Measurements from ENCODE around the gene TTC7B.

The TTC7B gene

DNA sequence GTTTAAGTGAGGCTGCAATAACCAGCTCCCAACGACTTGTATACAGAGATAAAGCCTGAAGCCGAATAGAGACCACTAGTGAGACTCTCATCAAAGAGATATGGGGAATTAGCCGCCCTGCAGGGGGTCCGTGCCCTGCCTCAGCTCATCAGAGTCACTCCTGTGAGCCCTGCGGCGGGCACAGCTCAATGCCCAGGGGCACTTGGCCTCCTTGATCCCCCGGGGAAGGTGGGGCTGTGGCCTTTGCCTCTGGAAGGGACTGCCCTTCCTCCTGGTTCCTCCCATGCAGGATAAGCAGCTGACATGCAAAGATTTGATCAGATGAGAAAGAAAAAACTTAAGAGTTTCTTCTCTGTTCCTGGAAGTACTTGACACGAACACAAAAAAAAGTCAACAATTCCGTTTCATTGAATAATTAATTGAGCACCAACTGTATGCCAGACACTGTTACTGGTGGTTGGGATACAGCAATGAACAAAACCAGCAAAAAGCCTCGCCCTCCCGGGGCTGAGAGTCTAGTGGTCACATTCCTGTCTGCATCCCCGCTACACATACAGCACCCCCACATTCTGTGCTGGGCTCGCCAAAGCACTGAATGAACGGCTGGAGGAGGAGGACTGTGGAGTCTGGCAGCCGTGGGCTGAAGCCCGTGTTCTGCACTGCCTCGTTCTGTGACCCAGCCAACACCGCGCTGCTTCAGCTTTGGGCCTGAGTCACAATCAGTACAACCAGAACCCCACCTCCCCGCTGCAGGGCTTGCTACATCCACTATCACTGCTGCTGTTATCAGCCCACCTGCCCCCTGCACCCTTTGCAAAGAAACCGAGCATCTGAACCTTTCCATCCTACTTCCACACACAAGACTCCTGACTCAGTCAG lies 10.3 kb downstream of the TTC7B start:
- DNase-seq (ENCODE audit: low spot score), result no peak

DNA sequence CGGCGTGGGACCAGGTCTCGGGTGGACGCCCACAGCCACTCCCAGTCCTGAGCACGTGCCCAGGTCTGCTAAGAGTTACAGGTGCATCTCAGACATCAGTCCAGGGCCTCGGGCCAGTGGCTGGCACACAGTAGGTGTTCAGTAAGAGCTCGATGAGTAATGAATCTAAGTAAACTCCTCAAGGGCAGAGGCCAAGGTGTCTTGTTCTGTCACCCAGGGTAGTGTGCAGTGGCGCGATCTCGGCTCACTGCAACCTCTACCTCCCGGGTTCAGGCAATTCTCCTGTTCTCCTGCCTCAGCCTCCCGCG lies 11.2 kb downstream of the TTC7B start:
- no peak for DNase-seq (ENCODE audit: low spot score)

DNA sequence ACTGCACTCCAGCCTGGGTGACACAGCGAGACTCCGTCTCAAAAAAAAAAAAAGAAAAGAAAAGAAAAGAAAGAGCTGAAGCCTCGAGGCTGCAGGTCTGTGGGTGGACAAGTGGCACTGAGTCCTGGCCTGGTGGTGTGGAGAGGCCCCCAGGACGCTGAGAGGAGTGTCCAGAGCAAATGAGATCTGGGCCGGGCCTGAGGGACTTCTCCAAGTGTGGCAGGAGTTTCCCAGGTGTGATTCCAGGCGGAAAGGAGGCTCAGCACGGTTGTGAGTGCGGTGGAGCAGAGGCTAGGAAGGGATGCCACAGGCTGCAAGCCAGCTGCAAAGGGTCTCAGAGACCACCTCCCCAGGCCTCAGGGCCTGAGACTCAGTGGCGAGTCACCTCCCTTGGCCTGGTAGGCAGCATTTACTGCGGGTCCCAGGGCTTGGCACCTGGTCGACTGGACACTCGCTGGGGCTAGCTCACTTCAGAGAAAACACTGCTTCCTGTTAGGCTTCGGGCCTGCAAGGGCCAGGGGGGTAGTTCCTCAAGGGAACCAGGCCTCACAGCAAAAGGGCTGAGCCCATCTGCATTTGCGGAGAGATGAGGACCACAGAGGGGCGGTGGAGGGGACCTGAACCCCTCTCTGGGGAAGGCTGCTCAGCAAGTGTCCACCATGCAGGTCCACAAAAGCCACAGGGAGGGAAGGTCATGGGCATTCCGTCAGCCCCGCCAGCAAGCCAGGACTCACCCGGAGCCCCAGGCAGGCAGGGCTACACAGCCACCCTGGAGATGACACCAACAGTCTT lies 11.7 kb downstream of the TTC7B start:
- no peak for DNase-seq (ENCODE audit: low spot score)

DNA sequence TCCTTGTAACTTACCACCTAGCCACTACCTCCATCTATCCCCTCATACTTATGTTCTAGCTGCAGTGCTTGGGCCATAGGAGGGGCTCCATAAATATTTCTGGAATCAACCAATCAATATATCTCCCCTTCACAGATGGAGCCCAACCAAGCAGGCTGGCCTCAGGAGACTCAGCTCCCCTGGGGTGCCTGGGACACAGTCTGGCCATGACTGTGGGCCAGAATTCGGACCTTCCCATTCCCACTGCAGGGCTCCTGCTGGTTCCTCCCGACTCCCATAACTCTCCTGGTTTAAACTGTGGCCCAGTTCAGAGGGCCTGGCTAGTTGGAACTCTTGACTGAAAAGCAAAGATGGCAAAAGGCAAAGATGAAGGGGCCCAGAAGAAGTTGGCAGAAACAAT lies 13.0 kb downstream of the TTC7B start:
- DNase-seq (ENCODE audit: low spot score), result no peak

DNA sequence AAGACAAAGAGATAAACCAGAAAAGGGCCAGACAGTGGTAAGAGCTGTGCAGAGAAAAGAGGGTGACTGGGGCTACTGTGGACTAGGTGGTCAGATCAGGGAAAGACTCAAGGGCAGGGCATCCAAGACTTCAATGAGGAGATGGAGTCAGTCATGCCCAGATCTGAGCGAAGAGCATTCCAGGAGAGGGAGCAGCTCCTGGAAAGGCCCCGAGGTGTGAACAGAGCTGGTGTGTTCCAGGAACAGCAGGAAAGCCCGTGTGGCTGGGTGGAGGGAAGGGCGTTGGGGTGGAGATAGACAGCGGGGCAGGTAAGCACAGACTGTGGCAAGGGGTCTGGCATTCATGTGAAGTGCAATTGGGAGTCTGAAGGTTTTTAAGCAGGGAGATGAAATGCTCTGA lies 16.8 kb downstream of the TTC7B start:
- no peak for DNase-seq (ENCODE audit: low spot score)

DNA sequence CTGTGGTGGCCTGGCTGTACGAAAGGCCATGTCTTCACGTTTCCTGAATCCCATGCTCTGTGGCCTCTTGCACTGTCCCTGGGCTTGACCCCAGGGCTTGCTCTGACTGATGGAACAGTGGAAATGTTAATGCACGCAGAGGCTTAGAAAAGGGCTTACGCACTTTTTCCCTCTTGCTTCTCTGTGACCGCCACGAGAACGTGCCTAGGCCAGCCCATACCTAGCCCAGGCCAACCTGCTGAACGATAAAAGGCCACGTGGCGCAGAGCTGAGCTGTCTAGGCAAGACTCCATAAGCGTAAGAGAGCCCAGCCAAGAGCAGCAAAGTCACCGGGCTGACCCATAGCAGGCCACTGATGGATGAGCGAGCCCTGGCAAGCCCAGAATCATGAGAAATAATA lies 18.3 kb downstream of the TTC7B start:
- no peak for DNase-seq (ENCODE audit: low spot score)

DNA sequence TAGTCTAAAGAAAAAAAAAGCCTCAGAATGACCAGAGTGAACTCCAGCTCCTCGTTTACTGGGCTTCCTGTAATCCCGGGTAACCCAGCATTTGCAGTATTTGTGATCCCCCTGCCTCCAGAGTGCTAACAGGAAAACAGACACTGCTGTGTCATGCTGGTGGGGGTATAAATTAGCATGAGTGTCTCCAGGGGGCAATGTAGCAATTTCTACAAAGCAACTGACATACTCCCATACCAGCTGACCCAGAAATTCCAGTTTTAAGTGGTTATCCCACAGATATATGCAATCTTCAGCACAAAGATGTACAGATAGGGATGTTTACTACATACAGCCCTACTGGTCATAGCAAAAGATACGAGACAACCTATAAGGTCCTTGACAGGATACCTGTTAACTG lies 18.8 kb downstream of the TTC7B start:
- DNase-seq (ENCODE audit: low spot score), result peak; percentile 60

DNA sequence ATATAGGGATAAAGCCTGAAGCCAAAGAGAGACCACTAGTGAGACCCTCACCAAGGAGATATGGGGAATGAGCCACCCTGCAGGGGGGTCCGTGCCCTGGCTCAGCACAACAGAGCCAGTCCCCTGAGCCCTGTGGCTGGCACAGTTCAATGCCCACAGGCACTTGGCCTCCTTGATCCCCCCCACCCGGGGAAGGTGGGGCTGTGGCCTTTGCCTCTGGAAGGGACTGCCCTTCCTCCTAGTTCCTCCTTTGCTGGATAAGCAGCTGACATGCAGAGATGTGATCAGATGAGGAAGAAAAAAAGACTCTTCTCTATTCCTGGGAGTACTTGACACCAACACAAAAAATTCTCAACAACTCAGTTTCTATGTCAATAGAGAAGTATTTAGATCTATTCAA lies 19.9 kb downstream of the TTC7B start:
- DNase-seq (ENCODE audit: low spot score), result no peak

DNA sequence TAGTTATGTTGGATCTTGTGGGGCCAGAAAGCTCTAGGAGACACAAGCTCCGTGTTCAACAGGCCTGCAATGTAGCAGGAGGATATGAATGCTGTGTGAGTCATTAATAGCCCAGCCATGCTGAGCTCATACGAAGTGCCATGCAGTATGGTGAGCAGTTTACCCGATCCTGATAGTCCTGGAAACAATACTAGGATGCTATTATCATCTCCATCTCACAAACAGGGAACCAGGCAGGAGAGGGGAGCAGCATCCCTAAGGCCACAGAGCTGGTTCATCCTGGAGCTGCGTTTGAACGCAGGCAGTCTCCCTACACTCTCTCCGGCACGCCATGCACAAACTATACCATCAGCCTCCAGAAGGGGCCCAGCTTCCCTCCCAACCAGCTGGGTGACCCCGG lies 20.5 kb downstream of the TTC7B start:
- DNase-seq (ENCODE audit: low spot score), result peak; percentile 99

DNA sequence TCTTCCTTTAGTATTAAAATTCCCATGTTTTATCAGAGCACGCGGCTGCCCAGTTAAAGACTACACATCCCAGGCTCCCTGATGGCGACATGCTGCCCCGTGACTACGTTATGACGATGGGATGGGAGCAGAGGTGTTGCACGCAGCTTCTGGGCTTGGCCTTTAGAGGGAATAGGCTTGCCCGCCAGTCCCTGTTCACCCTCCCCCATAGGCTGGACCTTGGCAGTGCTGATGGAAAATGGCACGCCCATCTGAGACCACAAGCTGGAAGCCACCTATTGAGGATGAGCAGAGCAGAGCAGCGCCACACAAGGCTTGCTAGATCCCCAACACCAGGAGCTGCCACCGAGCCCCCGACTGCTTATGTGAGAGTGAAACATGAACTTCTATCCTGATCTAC lies 24.7 kb downstream of the TTC7B start:
- DNase-seq (ENCODE audit: low spot score), result no peak

DNA sequence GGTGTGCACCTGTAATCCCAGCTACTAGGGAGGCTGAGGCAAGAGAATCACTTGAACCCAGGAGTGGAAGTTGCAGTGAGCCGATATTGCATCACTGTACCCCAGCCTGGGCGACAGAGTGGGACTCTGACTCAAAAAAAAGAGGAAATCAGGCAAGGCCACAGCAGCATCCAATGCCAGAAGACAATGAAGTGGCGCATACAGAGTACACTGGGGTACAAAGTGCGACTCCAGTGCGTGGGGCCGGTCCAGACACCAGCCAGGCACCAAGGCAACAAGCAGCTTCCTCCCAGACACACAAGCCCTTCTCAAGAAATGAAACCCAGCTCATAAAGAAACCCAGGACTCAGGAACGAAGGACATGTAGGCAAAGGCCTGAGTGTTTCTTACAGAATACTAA lies 28.2 kb downstream of the TTC7B start:
- no peak for DNase-seq (ENCODE audit: low spot score)

DNA sequence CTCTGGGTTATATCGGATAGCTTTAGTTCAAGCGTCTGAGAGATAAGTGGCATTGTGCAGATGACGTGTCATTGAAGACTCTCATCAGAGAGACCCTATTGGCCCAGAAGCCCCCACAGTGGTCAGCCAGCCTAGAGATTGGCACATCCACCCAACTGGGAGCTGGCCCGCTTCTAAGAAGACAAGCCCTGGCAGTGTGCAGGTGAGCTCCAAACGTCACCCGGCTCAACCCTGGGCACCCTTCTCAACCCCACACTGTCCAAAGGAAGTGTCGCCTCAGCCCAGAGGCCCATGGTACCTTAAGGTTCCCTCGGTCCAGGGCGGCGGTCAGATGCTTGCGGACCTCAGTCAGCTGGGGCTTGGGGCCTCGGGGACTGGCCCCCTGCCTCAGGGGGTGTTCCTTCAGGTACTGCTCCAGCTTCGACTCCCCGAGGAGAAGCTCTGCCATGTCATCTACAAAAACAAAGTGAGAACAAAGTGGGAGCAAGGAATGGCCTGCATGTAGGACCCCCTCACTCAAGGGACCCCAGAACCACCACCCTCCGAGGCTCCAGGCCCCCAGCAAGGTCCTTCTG lies 30.3 kb downstream of the TTC7B start:
- DNase-seq (ENCODE audit: low spot score), result no peak

DNA sequence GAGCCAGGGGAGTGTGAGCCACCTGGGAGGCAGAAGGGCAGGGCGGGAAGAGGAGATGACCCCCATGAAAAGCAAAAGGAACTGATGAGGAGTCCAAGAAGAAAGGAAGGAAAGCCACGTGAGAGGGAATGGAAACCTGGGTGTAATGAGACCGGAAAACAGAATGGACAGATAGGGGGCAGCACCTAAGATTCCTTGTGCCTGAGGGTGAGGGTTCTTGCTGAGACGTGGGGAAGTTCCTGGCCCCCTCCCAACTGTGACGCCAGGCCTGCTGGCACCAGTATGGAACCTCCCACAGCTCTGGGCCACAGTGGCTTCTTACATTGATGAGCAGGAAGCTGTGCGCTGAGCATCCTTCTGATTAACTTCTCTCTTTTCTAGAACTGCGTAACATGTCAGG lies 30.8 kb downstream of the TTC7B start:
- no peak for DNase-seq (ENCODE audit: low spot score)

DNA sequence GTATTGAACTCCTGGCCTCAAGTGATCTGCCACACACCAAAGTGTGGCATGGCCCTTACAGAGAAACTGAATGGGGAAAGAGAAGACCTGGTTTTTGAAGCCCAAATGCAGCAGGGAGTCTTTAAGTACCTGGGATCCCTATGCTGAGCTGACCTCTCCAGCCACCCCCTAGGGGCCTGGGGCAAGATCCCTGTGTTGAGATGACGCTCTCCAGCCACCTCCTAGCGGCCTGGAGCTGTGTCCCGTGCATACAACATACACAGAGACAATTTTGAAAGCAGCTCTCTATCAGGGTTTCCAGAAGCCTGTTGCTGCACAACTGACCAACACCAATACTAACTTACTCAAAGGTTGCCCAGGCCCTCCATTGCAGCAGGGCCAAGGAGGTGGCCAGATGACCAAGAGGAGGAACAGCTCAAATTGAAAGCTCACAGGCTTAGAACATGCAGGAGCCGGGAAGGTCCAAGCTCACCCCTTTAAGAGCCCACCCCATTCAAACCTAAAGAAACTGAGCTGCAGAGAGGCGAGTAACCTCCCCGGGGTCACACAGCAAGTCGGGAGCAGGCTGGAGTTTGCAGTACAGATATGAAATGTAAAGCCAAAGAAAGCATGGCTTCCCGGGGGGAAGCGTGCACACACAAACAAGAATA lies 31.5 kb downstream of the TTC7B start:
- no peak for DNase-seq (ENCODE audit: low spot score)

DNA sequence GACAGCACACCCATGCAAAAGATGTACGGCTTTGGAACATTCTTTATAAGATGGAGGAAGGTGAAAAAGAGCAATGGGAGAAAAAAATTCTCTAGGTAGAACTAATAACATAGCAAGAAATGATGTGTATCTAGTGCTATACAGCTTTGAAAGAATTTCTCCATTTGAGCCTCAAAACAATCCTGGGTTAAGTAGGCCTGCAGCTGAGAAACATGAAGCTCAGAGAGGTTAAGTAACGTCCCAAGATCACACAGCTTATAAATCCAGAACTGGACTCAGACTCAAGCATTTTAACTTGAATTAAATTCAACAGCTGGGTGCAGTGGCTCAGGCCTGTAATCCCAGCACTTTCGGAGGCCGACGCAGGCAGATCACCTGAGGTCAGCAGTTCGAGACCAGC lies 32.9 kb downstream of the TTC7B start:
- DNase-seq (ENCODE audit: low spot score), result no peak

DNA sequence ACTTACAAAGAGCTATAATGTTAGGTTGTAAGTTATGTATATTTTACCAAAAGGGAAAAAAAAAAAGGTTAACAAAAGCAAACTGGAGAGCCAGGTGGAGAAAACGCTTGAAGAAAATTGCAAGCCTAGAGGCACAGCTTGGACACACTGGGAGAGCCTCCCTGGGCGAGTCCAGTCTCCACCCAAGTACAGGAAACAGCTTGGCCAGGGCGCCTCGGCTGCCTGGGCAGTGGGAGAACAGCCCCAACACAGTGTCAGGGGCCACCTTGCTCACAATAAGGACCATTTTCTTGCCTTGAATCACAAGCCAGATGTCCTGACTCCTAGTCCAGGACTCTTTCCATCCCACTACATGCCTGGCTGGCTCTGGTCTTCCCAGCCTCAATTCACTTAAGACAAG lies 33.3 kb downstream of the TTC7B start:
- DNase-seq (ENCODE audit: low spot score), result no peak

DNA sequence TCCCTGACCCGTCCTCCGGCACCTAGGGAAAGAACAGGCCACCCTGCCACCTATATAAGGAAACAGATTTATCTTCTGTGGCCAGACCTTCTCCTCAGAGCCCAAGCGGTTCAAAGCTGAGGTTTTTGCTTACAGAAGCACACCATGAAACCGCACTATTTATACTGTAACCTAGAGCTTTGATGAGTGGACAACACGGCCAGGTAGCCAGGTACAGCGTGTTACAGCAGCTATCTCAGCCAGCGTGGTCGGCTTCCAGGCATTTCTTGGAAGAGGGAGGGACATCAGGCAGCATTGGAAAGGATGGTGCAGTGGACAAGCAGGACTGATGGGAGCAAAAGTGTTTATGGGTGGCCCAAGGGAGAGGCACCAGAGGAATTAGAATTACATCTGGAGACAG lies 34.4 kb downstream of the TTC7B start:
- DNase-seq (ENCODE audit: low spot score), result no peak

DNA sequence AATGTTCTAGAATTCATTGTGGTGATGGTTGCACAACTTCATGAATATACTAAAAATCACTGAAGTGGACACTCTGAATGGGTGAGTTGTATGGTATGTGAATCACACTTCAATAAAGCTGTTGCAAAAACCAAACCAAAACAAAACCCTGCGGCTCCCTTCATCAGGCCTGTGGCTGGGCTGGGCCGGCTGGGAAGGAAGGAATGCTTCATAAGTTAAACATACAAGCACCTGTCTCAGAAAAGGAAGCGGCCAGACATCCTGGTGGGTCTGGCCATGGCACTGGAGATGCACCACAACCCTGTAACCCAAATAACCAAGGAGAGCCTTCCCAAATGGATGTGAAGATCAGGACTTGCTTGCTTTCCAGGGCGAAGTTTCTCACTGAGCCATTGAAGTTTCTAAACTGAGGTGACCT lies 34.9 kb downstream of the TTC7B start:
- no peak for DNase-seq (ENCODE audit: low spot score)

DNA sequence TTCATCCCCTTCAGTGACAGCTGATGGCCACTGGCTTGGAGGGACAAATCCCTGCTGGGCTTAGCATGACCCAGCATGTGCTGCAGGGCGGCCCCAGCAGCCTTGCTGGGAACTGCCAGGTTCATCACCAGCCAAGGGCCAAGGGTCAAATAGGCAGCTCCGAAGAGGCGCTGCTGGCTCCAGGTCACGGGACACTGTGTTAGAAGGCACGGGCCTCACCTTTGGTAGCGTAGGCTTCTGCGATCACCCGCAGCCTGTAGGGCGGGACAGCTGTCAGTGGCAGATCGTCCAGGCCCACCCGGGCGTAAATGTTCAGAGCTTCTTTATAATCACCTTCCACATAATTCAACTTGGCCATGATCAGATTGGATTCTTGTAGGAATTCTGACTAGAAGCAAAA lies 35.7 kb downstream of the TTC7B start:
- DNase-seq (ENCODE audit: low spot score), result no peak

DNA sequence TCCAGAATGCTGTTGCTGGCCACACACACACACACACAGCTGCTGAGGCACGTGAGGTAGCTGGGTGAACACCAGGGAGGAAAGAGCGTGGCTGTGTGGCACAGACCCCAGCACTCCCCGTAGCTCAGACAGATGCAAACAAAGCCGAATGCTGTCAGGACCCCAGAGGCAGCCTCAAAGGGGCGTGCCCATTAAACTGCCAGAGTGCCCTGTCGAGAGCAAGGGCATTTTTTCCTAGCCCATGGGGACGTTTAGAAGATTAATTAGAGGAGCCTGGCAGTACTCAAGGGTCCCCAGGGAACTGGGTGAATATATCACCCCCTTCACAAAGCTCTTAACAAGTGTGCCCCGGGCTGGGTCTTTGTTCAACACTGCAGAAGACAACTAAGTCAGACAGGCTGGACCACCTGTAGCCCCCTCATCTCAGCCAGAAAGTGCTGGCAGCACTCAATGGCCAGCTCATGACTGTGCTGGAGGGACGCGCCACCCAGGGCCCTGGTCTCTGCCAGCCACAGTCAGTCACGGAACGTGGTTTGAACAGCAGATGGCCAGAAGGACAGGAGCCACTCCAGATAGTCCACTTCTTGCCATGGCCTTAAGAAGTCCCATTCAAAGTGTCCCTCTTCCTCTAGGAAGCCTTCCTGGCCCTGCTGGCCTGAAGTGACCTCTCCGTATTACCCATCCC lies 37.5 kb downstream of the TTC7B start:
- no peak for DNase-seq (ENCODE audit: low spot score)

DNA sequence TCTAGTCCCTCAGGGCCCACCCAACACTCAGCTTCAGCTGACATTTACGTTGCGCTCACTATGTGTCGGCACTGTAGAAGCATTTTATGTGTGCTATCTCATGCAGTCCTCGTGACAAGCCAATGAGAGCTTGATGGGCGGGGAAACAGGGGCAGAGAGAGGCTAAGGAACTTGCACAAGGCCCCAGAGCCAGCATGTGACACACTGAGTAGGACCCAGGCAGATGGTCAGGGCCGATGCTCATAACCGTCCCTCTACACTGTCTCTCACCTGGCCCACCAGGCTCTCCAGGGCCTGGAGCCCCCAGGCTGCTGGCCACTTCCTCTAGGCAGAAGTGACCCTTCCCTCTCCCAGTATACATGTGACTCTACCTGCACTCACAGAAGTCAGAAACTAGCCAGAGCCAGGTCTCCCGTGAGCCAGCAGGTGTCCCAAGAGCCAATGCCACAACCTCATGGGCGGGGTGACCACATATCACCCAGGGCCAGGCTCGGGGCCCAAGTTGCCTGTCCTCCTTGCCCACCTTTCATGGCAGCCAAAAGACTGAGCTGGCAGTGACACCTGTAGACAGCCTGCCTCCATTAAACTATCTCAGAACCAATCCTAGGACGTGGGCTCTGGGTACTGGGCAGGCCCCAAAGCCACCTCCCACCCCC lies 38.3 kb downstream of the TTC7B start:
- no peak for DNase-seq (ENCODE audit: low spot score)

DNA sequence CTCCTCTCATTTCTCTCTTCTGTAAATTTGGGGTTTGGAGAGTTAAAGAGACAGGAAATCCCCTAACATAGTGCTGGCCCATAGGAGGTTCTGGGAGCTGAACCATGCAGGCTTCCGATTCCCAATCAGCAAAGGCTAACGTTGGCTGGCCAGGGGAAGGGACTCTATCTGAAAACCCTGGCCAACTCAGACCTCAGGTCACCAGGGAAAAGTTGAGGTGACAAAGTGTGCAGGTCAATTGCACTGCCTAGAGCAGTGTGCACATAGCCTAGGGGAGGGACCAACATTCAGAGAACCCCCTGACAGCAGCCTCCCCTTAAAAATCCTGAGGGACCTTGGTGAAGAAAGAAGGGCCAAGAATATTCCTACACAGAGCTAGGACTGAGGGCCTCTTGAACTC lies 38.9 kb downstream of the TTC7B start:
- no peak for DNase-seq (ENCODE audit: low spot score)
